Stimulated activated CD8-positive, alpha-beta memory T cell treated with anti-CD3 and anti-CD28 coated beads, Interleukin-7, amount 100 ng/mL, for 4 hours (primary cell): ENCODE data around the gene CD4.
A peak's percentile ranks its signal among the peaks of the same experiment; 100 is the strongest.
"Not testable (repeated sequence)": the region's sequence is repeated elsewhere in the genome, so short reads cannot be mapped to it uniquely, and the experiment has no call there.

Experiments
- DNase-seq, 2 donors: peaks; one replicate each; pipeline ENCODE4 v3.0.0-alpha.2; 2020; ENCODE audit warnings: low read depth in 2 of 2

The CD4 gene

DNA sequence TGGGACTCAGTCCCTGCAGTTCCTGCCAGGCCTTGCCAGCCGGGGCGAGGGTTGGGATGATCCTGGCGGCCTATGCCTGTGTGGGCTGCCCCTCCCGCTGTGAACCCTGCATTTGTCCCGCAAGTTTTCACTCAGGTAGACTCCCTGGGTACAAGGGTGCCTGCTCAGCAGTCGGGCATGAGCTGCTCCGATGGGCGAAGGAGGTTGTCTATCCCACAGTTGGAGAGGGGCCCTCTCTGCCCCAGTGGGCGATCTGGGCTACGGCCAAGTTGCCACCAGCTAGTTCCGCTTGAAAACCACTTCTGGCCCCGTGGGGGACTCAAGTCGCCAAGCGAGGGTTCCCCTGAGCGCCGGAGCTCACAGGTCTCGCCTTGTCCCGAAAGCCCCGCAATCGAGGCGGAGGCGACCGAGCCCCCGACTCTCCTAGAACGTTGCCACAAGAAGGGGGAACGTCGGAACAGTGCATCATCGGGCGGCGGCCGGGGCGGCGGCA, 77.6 kb downstream of the CD4 start:
- no peak for DNase-seq

DNA sequence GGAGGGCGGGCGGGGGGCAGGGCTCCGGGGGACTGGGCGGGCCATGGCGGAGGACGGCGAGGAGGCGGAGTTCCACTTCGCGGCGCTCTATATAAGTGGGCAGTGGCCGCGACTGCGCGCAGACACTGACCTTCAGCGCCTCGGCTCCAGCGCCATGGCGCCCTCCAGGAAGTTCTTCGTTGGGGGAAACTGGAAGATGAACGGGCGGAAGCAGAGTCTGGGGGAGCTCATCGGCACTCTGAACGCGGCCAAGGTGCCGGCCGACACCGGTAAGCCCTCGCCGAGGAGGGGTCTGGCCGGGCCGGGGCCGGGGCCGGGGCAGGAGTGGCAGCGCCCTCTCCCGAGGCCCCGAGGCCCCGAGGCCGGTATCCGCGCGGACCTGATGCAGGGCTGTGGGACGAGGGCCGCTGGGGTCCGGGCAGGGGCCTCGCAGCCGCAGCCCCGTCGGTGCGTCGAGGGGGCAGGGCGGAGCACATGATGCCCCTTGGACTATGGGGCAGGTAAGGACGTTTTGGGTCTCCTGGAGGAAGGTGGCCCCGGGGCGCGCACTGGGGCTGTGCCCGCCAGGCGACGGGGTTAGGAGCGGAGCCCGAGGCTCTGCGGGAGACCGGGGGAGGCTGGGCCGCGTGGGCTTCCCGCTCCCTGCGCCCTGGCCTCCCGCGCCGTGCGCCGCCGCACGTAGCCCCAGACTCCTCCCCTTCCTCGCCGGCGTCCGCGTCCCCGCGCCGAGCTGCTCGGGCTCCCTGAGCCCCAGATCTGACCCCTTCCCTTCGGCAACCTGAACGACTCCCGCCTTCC, 78.3 kb downstream of the CD4 start, which contains the start of gene TPI1:
TSS of gene TPI1 (plus strand) at position 119 of the 798 bp plus-strand sequence. CDS start at position 155, 36 bp downstream.
- peak; percentile 58 to 75 for DNase-seq

DNA sequence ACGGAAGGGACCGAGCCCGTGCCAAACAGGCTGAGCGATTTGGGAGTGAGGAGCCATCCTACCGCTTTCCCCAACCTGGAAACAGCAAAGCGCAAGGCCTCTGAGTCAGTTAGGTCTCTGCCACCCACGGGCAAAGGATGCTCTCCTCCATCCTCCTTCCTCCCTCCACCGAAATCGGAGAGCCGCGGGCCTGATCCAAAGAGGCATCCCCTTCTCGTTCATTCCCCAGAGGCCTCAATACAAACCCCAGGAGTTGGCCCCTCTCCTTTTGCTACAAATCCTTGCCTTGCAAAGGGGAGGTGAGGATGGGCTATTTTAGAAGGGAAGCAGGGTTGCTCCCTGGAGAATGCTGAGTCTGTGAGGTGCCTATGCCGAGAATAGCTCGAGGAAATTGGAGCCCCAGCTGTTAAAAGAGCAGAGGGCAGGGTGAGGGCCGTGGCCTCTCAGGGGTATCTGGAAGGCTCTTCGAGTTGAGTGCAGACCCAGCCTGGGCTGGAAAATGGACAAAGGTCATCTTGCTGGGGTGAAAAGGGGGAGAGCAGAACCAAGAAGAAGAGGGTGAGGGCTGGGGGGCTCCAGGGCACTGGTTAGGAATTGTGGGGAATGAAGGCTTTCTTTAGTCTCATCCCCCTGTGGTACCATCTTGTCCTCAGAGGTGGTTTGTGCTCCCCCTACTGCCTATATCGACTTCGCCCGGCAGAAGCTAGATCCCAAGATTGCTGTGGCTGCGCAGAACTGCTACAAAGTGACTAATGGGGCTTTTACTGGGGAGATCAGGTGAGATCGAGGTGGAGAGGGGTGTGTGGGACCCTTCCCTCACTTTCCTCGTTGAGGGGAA, 79.1 kb downstream of the CD4 start:
- DNase-seq = no peak

DNA sequence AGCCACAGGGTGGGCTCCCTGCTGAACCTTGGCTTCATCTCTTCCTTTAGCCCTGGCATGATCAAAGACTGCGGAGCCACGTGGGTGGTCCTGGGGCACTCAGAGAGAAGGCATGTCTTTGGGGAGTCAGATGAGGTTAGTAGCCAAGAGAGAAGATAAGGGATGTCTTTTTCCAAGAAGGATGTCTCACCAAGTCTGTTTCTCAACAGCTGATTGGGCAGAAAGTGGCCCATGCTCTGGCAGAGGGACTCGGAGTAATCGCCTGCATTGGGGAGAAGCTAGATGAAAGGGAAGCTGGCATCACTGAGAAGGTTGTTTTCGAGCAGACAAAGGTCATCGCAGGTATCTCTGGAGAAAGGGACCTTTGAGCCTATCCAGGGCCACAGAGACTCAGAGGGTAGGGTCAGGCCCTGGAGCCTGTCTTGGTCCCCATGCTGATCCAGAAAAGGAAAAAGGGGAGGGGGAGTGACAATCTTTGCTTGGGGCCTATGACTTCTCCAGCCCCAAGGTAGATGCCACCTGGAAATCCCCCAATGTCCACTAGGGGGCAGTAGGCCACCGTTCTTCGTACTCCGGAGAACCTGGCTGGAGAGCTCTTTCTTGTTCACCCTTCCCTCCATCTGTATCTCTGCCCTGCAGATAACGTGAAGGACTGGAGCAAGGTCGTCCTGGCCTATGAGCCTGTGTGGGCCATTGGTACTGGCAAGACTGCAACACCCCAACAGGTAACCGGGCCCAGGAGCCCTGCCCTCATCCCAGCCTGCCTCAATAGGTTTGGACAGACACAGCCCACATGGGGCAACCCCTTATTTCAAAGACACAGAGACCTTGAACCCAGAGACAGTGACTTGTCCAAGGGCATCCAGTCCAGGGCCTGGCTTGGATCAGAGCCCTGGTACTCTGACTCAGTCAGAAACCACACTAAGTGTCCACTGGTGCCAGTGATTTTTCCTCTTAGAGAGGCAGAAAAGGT, 80.0 kb downstream of the CD4 start:
- DNase-seq = peak; percentile 69 to 77

DNA sequence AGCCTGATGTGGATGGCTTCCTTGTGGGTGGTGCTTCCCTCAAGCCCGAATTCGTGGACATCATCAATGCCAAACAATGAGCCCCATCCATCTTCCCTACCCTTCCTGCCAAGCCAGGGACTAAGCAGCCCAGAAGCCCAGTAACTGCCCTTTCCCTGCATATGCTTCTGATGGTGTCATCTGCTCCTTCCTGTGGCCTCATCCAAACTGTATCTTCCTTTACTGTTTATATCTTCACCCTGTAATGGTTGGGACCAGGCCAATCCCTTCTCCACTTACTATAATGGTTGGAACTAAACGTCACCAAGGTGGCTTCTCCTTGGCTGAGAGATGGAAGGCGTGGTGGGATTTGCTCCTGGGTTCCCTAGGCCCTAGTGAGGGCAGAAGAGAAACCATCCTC, 81.0 kb downstream of the CD4 start:
- not testable (repeated sequence) for DNase-seq
